GM21619 (cell line): ENCODE data around the gene CAND2.
A peak's percentile ranks its signal among the peaks of the same experiment; 100 is the strongest.

Source experiments
- ATAC-seq: cut with Tn5 transposase; IDR thresholded peaks from one replicate; pipeline ENCODE4 v1.9.1; 2021; ENCODE audit not compliant: unreplicated experiment

Gene CAND2

DNA sequence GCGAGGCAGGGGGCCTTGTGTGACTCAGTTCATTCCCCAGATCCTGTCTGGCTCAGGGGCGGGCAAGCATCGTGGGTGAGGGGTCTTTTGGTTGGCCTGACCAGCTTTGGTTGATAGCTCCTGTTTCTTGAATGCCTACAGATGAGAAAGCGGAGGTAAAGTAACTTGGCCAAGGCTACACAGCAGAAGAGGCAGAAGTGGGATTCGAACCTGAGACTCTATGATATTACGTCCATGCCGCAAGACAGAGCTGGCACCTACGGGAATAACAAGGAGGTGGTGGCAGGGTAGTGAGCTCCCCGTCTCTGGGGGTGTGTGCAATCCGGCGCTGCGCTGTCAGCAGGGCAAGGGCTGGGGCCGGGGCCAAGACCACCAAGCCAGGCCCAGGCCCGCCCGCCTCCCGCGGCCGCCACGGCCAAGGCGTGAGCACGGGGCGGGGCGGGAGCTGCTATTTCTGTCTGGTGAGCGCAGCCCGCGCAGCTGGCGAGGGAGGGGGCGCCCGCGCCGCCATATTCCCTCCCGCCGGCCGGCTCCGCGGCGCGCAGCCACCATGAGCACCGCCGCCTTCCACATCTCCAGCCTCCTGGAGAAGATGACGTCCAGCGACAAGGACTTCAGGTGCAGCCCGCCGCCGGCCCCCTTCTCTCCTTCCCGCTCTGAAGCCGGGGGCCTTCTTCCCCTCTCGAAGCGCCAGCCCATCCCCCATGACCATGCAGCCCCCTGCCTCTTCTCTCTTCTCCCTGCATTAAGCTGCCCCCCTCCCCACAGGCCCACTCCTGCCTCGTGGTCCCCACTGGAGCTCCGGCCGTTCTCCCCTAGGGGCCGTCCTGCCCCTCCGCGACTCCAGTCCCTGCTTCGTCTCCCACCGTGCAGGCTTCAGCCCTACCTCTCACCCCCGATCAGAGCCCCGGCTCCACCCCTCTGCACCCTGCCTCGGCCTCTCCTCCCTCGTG, at the start of gene CAND2:
Gene CAND2 (plus strand): TSS at position 510 of the 953 bp plus-strand sequence. CDS start 41 bp downstream, at position 551.
- no peak for ATAC-seq

DNA sequence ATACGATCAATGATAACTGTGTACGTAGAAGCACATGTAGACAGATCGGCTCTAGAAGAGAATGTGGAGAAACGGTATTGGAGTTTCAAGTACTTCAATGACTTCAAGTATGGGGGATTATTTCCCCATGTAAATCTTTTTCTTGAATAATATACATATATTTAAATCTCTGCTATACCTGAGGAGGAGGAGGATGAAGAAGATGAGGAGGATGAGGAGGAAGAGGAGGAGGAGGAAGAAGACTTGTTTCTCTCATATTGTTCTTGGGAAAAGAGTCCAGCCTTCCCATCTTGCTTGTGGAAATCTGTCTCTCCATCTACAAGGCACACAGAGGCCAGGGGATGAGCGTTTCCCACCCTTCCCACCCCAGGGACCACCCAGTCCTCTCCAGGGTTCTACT, 48.0 kb upstream of the CAND2 start:
- ATAC-seq = no peak

DNA sequence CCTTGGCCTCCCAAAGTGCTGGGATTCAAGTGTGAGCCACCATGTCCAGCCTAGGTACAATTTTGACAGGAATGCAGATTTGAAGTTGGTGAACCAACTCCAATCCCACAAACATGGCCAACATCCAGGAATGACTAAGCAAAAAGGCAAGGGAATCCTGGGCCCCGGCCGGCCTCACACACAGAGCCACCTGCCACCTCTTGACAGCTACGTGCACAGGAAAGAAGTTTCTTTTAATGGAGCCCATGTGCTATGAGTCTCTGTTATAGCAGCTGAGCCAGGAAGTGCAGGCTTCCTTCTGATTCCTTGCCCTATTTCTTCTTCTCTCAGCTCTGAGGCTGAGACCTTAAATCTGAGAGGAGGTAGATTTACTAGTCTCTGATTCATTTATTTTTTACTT, 46.3 kb upstream of the CAND2 start:
- ATAC-seq = peak; percentile 24

DNA sequence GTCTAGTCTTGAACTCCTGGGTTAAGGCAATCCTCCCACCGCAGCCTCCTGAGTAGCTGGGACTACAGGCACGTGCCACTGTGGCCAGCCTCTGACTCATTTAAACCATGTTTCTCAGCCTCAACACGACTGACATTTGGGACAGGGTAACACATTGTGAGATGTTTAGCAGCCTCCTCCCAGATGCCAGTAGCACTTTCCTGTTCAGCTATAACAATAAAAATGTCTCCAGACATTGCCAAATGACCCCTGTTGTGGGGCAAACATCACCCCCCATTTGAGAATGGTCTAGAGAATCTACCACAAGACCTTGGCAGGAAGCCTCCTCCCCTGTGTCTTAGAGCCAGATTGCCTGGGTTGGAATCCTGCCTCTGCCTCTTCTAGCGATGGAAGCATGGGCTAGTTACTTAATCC, 45.8 kb upstream of the CAND2 start:
- ATAC-seq = peak; percentile 56

DNA sequence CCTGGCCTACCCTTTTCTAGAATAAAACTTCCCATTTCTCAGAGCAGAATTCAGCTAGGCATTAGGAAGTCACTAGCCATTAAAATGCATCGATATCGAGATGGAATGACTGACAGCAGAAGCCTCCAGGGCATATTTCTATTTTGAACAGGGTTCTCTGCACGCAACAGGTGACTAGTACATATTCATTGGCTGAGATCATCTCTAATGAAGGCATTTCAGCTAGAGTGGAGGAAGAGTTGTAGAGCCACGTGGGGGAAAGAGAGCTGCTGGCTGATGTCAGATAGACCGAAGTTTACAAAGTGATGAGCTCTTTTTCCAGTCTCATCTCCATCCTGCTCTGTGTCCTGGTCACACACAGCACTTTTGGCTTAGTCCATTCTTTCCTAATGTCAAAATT, 44.9 kb upstream of the CAND2 start:
- ATAC-seq = no peak

DNA sequence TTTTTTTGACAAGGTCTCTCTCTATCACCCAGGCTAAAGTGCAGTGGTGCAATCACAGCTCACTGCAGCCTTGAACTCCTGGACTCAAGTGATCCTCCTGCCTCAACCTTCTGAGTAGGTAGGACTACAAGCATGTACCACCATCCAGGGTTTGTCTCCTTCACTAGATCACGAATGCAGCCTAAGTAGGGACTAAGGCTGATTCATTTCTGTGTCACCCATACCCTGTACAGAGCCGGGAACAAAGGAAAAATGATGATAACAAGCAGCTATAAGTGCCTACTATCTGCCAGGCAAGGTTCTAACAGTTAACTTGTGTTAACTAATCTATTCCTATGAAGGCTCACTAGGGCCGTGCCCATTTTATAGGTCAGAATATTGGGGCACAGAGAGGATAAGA, 44.4 kb upstream of the CAND2 start:
- no peak for ATAC-seq

DNA sequence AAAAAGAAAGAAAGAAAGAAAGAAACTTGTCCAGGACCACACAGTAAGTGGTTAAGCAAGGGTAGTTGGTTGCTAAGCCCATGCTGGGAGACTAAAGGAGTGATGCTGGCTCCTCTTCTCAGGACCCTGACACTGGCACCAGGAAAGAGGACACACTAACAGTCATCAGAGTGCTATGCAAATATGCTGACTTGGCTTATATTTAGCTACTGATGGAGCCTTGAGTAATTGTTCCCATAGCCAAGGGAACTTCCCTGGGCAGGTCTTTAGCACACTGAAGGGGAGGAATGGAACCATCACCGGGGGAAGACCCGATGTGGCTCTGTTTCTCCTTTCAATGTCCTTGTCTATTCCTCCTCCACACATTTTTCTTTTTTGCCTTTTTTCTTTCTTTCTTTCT, 43.7 kb upstream of the CAND2 start:
- ATAC-seq = no peak

DNA sequence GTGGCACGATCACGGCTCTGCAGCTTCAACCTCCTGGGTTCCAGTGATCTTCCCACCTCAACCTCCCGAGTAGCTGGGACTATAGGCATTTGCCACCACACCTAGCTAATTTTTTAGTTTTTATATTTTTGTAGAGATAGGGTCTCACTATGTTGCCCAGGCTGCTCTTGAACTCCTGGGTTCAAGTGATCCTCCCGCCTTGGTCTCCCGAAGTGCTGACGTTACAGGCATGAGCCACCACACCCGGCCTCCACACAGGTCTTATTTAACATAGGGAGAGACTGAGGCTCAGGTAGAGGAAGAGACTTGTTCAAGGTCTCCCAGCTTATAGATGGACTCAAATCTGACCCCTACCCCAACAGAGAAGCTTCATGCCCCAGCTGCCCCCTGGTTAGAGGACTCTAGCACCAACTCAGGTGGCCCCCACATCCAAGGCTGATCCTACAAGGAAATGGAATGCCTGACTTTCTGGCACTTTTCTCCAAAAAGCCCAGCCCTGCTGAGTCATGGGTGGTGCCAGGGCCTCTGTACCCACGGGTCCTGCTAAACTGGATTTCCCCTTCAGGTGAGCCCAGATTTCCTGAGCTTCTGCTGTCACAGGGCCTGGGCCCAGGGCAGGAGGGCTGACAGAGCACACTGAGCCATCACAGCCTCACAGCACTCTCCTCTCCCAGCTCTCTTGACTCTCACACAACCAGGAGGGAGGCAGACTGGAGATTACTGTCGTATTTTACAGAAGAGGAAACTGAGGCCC, 43.0 kb upstream of the CAND2 start:
- no peak for ATAC-seq

DNA sequence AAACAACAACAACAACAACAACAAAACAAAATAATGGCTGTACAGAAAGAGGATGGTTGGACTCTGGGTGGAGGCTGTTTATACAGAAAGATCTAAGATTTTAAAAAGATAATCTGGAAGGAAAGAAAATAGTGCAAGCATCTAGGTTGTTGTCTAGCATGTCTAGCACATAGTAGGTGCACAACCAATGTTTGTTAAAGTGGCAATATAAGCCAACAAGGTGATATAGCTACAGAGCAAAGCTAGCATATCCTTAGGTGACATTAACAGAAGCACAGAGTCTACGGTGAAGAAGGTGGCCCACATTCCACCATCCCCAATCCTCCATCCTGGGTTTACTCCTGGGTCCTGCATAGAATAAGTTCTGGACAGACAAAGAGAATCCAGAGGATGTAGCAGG, 42.2 kb upstream of the CAND2 start:
- no peak for ATAC-seq

DNA sequence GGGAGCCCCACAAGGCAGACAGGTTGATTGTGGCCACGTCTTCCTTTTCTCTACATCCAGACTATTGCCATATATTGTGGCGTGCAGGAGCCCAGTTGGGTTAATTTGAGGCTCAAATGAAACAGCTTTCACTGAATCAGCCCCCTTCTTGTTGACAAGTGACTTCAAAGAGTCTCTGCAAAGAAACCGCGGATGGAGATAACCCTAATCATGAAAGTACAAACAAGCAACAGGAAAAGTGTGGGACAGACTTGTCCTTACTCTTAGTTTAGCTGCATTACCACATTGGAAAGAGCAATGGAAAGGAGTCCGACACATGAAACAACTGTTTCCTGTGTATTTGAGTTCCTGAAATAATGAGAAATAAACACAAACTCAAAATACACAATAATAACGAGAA, 40.7 kb upstream of the CAND2 start:
- ATAC-seq = no peak

DNA sequence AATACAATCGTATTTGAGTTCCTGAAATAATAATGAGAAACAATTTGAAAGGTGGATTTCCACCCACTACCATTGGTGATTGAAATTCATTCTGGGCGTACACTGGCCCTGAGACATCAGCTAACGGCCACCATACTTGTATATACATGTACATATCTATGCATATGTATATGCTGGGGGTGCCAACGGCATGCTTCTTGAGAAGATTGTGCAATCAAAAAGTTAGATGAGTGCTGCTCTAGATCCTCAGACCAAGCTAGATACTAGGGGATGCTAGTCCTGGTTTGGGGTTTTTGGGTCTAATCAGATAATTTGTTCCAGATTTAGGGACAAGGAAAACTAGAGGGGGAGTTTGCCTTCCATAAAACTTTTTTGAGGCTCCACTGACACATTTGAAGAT, 40.3 kb upstream of the CAND2 start:
- no peak for ATAC-seq

DNA sequence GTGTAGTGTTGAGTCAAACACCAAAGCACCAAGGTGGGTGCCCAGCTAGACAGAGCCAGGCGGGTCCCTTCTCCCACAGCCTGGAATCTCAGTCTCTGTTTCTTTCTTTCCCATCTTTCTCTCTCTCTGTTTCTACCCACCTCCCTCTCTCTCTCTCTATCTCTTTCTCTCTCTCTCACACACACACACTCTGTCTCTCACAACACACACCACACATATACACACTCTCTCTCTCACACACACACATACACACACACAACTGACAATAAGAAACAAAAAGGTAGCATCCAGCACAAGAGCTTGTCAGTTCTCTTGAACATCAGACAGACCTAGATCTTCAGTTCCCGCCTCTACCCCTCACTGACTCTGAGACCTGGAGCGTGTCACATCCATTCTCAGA, 39.8 kb upstream of the CAND2 start:
- no peak for ATAC-seq

DNA sequence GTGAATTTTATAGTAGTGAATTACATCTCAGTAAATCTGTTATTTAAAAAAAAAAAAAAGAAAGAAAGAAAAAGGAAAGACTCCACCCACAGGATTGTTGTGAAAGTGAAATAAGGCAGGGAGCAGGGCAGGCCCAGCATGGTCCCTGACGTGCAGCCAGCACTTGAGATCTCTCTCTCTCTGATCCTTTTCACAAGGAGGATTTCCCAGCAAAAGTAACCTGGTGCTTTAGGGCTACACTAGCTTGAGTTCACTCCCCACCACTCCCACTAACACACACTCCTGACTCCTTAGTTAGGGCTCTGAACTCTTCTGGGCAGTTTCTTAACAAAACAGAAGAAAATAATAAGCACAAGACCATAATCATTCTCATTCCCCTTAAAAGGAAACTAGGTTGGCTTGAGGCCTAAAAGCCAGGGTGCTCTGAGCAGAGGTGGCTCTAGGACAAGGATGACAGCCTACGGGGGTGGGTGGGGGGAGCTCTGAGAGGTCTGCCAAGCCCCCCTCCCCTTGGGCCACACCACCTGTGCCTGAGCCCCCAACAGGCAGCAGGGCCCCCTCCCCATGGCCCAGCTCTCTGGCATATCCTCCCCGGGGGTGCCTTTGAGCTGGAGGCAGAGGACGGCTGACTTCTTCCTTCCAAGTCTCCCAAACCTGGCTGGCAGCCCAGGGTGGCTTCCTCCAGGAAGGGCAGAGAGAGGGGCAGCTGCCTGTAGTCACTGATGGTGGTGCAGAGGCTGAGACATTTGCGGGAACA, 38.3 kb upstream of the CAND2 start:
- ATAC-seq = no peak

DNA sequence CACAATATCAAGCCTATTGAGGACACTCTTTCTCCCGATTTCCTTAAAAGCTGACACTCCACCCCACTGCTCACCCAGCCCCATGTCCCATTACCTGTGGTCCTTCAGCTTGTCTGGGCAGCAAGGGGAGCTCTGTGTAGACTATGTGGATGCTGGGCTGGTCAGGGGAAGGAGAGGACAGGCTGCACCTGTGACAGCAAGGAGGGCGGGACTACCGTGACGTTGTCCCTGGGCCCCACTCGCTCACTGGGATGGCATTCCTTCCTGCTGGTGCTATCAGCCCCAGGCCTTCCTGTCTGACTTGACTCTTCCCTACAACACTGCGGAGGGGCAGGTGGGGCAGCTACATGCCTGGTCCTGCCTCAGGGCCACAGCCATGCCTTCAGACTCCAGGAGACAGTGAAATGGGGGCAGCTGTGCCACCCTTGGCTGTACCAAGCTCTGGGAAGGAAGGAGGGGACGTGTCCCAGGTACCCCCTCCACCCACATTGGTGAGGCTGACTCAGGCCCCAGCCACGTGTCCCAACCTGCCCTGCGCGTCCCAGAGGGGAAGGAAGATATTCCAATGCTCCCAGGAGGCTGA, 37.3 kb upstream of the CAND2 start, which contains the start of gene TMEM40:
Gene TMEM40 (minus strand): TSS at position 163 of the 583 bp plus-strand sequence. CDS start 9,427 bp downstream, outside the sequence.
- ATAC-seq = no peak

DNA sequence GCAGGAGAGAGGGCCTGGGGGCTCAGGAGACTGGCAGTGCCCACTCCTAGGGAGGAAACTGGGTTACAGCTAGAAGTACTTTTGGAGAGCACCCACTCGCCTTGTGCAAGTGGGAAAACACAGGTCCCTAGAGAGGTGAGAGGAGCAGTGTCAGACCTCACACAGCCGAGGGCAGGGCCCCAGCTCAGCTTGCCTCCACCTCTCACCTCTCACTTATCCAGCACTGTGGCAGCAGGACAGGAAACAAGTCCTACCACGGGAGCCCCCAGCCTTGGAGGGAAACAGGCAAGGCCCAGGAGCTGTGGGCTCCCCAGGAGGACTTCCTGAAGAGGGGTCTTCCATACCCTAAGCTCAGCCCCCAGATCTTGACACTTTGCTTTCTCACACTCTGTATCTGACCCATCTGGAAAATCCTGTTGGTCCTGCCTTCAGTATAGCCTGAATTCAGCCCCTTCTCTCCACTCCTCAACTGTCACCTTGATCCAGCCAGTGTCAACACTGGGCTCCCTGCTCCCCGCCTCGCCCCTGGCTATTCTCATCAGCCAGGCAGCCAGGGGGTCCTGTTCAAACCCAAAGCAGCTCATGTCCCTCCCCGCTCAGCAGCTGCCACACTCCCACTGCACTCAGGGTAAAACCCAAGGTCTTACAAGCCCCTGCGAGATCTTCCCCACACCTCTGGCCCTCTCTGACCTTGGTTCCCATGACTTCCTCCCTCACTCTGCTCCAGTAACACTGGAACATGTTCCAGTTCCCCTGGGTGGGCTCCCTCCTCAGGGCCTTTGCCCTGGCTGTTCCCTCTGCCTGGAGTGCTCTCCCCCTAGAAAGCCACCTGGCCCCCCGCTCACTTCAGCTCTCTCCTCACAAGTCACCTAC, 36.6 kb upstream of the CAND2 start:
- ATAC-seq = no peak

DNA sequence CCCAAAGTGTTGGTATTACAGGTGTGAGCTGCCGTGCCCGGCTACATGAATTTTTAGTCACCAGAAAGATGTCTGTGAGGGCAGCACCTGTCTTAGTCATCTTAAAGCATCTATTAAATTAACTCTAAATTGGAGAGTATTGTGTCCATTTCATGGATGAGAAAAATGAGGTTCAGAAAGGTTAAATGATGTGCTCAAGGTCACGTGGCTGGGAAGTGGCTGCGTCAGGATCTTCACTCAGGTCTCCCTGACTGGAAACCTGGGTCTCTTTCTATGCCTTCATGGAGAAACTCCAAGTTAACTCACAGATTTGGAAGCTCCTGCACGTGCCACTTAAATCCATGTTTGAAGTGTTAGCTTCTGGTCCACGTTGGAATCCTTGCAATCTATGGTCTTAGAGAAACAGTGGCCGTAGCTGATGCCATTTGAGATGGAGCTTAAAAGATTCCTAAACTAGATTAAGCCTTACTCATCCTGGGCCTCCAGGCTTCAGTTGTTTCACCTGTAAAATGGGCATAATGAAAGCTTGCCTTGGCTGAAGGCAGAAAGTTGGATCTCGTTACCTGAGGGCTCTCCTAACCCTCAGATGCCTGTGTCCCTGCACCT, 32.2 kb upstream of the CAND2 start:
- no peak for ATAC-seq

DNA sequence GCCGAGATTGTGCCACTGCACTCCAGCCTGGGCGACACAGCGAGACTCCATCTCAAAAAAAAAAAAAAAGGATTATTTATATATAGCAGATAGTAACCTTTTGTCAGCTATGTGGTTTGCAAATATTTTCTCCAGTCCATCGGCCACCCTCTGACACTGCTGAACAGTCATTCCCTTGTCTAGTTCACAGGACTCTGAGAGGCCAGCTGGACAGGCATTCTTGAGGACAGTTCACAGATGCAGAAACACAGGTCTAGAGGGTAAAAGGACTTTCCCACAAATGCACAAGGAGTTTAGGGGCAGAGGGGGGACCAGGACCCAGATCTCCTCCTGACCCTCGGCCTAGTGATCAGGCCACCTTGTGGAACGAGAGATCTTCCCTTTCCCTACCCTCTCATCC, 29.9 kb upstream of the CAND2 start:
- no peak for ATAC-seq

DNA sequence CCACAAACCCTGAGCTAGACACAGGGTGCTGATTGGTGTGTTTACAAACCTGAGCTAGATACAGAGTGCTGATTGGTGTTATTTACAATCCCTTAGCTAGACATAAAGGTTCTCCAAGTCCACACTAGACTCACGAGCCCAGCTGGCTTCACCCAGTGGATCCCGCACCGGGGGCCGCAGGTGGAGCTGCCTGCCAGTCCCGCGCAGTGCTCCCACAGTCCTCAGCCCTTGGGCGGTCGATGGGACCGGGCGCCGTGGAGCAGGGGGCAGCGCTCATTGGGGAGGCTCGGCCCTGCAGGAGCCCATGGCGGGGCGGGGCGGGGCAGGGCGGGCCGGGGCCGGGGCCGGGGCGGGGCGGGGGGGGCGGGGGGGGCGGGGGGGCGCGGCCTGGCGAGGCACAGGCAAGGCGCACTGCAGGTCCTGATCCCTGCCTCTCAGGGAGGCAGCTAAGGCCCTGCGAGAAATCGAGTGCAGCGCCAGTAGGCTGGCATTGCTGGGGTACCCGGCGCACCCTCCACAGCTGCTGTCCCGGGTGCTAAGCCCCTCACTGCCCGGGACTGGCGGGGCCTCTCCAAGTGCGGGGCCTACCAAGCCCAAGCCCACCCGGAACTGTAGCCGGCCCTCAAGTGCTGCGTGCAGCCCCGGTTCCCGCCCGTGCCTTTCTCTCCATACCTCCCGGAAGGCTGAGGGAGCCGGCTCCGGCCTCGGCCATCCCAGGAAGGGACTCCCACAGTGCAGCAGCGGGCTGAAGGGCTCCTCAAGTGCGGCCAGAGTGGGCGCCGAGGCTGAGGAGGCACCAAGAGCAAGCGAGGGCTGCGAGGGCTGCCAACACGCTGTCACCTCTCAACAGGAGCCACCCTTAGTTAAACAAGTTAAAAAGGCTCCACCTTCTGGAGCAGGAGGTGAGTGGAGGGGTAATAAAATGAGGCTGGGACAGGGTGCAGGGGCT, 27.6 kb upstream of the CAND2 start:
- no peak for ATAC-seq
